PC-3 (cell line): ENCODE measurements around the gene YAF2.
"Not testable (repeated sequence)": the region's sequence is repeated elsewhere in the genome, so short reads cannot be mapped to it uniquely, and the experiment has no call there.

Source experiments
- CTCF ChIP-seq: fragments of 300-600 bp; sonication (generic); conservative IDR thresholded peaks from 2 replicates; pipeline ENCODE4 v1.5.1; 2017; ENCODE audit warnings: antibody characterized with exemption, low read depth, mild to moderate bottlenecking, low read length
- EZH2 ChIP-seq: fragments of 300-600 bp; sonication (generic); IDR thresholded peaks from one replicate; pipeline ENCODE4 v1.6.1; 2017; ENCODE audit warnings: antibody characterized with exemption, mild to moderate bottlenecking, low read length; ENCODE audit not compliant: unreplicated experiment
- EZH2phosphoT487 ChIP-seq: fragments of 300-600 bp; sonication (generic); IDR thresholded peaks from 2 replicates; pipeline ENCODE4 v1.6.1; 2018; ENCODE audit warnings: mild to moderate bottlenecking, antibody characterized with exemption, low read length, borderline replicate concordance

- TF ChIP-seq EZH2, CTCF, EZH2phosphoT487: not testable (repeated sequence)
Measured at GRCh38 chr12:42188275-42188674, 49.8 kb downstream of the YAF2 start.
